GM23338 (cell line): Measurements from ENCODE around the gene SH3D19. TPM values are rescaled to one million over a fixed set of nuclear protein-coding genes. Genes with fewer than 3 reads are reported as not detected.

ENCODE experiments used
- ATAC-seq: fragments of 200-7000 bp; cut with Tn5 transposase; 3 replicates; pipeline ENCODE4 v1.9.1; 2020
- DNase-seq: peaks from one replicate; pipeline ENCODE4 v3.0.0-alpha.2; 2015; ENCODE audit warnings: low spot score
- H2AFZ ChIP-seq: fragments of 200-600 bp; sonication (generic); 2 replicates; pipeline ENCODE4 v1.8.0; 2016; ENCODE audit warnings: antibody characterized with exemption, mild to moderate bottlenecking, moderate library complexity
- H3F3A ChIP-seq: fragments of 200-600 bp; sonication (generic); replicated peaks from 2 replicates; pipeline ENCODE4 v1.8.0; 2017; ENCODE audit warnings: antibody characterized with exemption, mixed run types, low read depth
- H3K27ac ChIP-seq: fragments of 200-600 bp; sonication (generic); 2 replicates; pipeline ENCODE4 v1.6.1; 2016; ENCODE audit warnings: low read depth
- H3K27me3 ChIP-seq: fragments of 200-600 bp; sonication (generic); 2 replicates; pipeline ENCODE4 v1.8.0; 2016; ENCODE audit warnings: mild to moderate bottlenecking, mixed run types, moderate library complexity; ENCODE audit not compliant: insufficient read depth
- H3K36me3 ChIP-seq: fragments of 200-600 bp; sonication (generic); 2 replicates; pipeline ENCODE4 v1.8.0; 2016; ENCODE audit warnings: mild to moderate bottlenecking; ENCODE audit not compliant: insufficient read depth
- H3K4me1 ChIP-seq: fragments of 200-600 bp; sonication (generic); 2 replicates; pipeline ENCODE4 v1.8.0; 2016; ENCODE audit warnings: mild to moderate bottlenecking, moderate library complexity; ENCODE audit not compliant: insufficient read depth
- H3K4me2 ChIP-seq: fragments of 200-600 bp; sonication (generic); 2 replicates; pipeline ENCODE4 v1.7.1; 2017; ENCODE audit warnings: mixed run types
- H3K4me3 ChIP-seq: fragments of 200-600 bp; sonication (generic); 2 replicates; pipeline ENCODE4 v1.6.1; 2016; ENCODE audit warnings: mixed run types
- H3K79me2 ChIP-seq: fragments of 200-600 bp; sonication (generic); replicated peaks from 2 replicates; pipeline ENCODE4 v1.8.0; 2017; ENCODE audit warnings: mild to moderate bottlenecking; ENCODE audit not compliant: insufficient read depth
- H3K9me2 ChIP-seq: fragments of 200-600 bp; sonication (generic); 2 replicates; pipeline ENCODE4 v1.8.0; 2017; ENCODE audit not compliant: insufficient read depth
- H4K20me1 ChIP-seq: fragments of 200-600 bp; sonication (generic); replicated peaks from 2 replicates; pipeline ENCODE4 v1.8.0; 2017; ENCODE audit warnings: mild to moderate bottlenecking; ENCODE audit not compliant: insufficient read depth
- H3K27ac Mint-ChIP-seq: 2 replicates; pipeline ENCODE4 v1.8.0; 2020; ENCODE audit warnings: inconsistent platforms, mild to moderate bottlenecking, moderate library complexity, mixed read lengths
- H3K27me3 Mint-ChIP-seq: 3 replicates; pipeline ENCODE4 v1.8.0; 2022; ENCODE audit warnings: low read depth, mild to moderate bottlenecking, moderate library complexity, mixed read lengths, inconsistent platforms; ENCODE audit not compliant: insufficient read depth, poor library complexity
- H3K36me3 Mint-ChIP-seq: 3 replicates; pipeline ENCODE4 v1.8.0; 2021; ENCODE audit warnings: low read depth, mild to moderate bottlenecking, inconsistent platforms, moderate library complexity, mixed read lengths
- H3K4me1 Mint-ChIP-seq: 3 replicates; pipeline ENCODE4 v1.8.0; 2020; ENCODE audit warnings: mild to moderate bottlenecking, inconsistent platforms, mixed read lengths
- H3K4me3 Mint-ChIP-seq: 3 replicates; pipeline ENCODE4 v1.8.0; 2021; ENCODE audit warnings: moderate library complexity, mild to moderate bottlenecking, inconsistent platforms, mixed read lengths
- H3K9me3 Mint-ChIP-seq: 3 replicates; pipeline ENCODE4 v1.8.0; 2020; ENCODE audit warnings: moderate library complexity, mild to moderate bottlenecking, inconsistent platforms, mixed read lengths
- CREB1 ChIP-seq: fragments of 250-450 bp; sonication (Bioruptor Pico); IDR thresholded peaks from 2 replicates; pipeline ENCODE4 v1.5.0; 2020; ENCODE audit warnings: low read depth, mild to moderate bottlenecking, moderate library complexity
- CTCF ChIP-seq, 2 experiments: fragments of 200-600 bp in 1 of 2; sonication (generic) in 1 of 2; conservative IDR thresholded peaks; 2 replicates each; pipeline versions ENCODE4 v1.5.1 to v1.6.1; 2016 to 2017; ENCODE audit warnings: antibody characterized with exemption in 2 of 2, low read depth in 2 of 2, mild to moderate bottlenecking in 2 of 2, moderate library complexity in 1 of 2
- EZH2 ChIP-seq: fragments of 200-600 bp; sonication (generic); IDR thresholded peaks from one replicate; pipeline ENCODE4 v1.8.0; 2017; ENCODE audit warnings: antibody characterized with exemption, mild to moderate bottlenecking, low read depth; ENCODE audit not compliant: unreplicated experiment
- EZH2phosphoT487 ChIP-seq: fragments of 200-600 bp; sonication (generic); IDR thresholded peaks from one replicate; pipeline ENCODE4 v1.8.1; 2018; ENCODE audit warnings: antibody characterized with exemption; ENCODE audit not compliant: unreplicated experiment
- JUNB ChIP-seq: IDR thresholded peaks from one replicate; pipeline ENCODE4 v1.6.1; 2016; ENCODE audit warnings: antibody characterized with exemption; ENCODE audit not compliant: unreplicated experiment
- NANOG ChIP-seq: IDR thresholded peaks from 2 replicates; pipeline ENCODE4 v1.6.1; 2016; ENCODE audit warnings: antibody characterized with exemption, borderline replicate concordance
- POLR2AphosphoS5 ChIP-seq: IDR thresholded peaks from 2 replicates; pipeline ENCODE4 v1.6.1; 2016; ENCODE audit warnings: antibody characterized with exemption, low read depth
- STAT1 ChIP-seq: IDR thresholded peaks from one replicate; pipeline ENCODE4 v1.6.1; 2016; ENCODE audit warnings: antibody characterized with exemption; ENCODE audit not compliant: unreplicated experiment
- ZNF114 ChIP-seq: fragments of 250-450 bp; sonication (Bioruptor Pico); IDR thresholded peaks from 2 replicates; pipeline ENCODE4 v1.5.0; 2020; ENCODE audit warnings: mild to moderate bottlenecking, moderate library complexity
- ZNF331 ChIP-seq: fragments of 250-450 bp; sonication (Bioruptor Pico); IDR thresholded peaks from 2 replicates; pipeline ENCODE4 v1.5.0; 2020; ENCODE audit warnings: low read depth, mild to moderate bottlenecking, moderate library complexity
- ZNF462 ChIP-seq: fragments of 250-450 bp; sonication (Bioruptor Pico); IDR thresholded peaks from 2 replicates; pipeline ENCODE4 v1.5.0; 2020; ENCODE audit warnings: mild to moderate bottlenecking, moderate library complexity
- polyA plus RNA-seq: library from polyadenylated mRNA; unstranded; fragments of >200 nt; fragmentation: Nextera tagmentation; extraction: Ambion mirVana; gene quantifications from 2 replicates; pipeline ENCODE4 v1.2.1, GENCODE V29; 2016
- total RNA-seq: library from RNA; depleted of rRNA; stranded (reverse); fragments of >200 nt; shearing (Covaris generic); gene quantifications from 2 replicates; pipeline ENCODE4 v1.2.3, GENCODE V29; 2014
- TF ChIP-seq, protein P1 (sequence below): IDR thresholded peaks from 2 replicates; pipeline ENCODE4 v1.6.1; 2016; ENCODE audit warnings: antibody characterized with exemption
- TF ChIP-seq, protein P2 (sequence below): IDR thresholded peaks from one replicate; pipeline ENCODE4 v1.6.1; 2018; ENCODE audit warnings: antibody characterized with exemption; ENCODE audit not compliant: unreplicated experiment

SH3D19 gene
- total and polyA plus RNA-seq, 2 experiments from 2014 or later, result 25.3 to 57.4 TPM

DNA sequence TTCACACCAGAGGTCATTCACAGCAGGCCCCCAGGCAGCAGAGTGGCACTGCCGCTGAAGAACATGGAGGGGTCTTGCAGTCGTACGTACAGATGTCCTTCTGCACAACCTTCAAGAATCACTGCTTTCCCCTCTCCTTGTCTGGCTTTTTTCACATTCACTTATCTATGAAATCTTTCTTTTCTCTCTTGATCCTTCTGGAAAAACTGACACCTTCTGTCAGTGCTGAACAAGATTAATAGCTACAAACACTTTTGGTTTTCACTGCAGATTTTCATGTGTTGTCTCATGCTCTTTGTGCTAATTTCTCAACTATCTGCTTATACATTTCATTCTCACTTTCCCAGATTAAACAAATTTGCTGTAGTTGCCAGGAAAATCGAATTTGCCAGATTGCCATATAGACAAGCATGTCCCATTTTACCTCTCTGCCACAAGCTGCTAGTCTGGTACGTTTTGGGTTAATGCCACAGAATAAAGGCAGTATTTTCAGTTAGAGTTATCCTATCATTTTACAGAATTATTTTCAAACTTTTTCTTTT is 142.9 kb downstream of the SH3D19 start:
- no peaks in the 10 kb centered on the region for H3K9me3 Mint-ChIP-seq
- H3K4me2 ChIP-seq, result no peak overlapping the region
- no peaks in the 10 kb centered on the region for H3K4me1 ChIP-seq
- H3K36me3 Mint-ChIP-seq, result no peaks in the 10 kb centered on the region
- no peaks in the 10 kb centered on the region for H3F3A ChIP-seq
- TF ChIP-seq EZH2 (no peak), POLR2AphosphoS5 (no peak), ZNF462 (CRISPR knock-in tag) (no peak), STAT1 (no peak), ZNF114 (CRISPR knock-in tag) (no peak), CREB1 (CRISPR knock-in tag) (no peak), NANOG (no peak), JUNB (no peak), ZNF331 (CRISPR knock-in tag) (no peak), CTCF (conservative IDR thresholded peaks at IDR 0.05; ENCODE audit: low read depth in 2 of 2) (no peak), EZH2phosphoT487 (no peak)
- TF ChIP-seq, protein P1, sequence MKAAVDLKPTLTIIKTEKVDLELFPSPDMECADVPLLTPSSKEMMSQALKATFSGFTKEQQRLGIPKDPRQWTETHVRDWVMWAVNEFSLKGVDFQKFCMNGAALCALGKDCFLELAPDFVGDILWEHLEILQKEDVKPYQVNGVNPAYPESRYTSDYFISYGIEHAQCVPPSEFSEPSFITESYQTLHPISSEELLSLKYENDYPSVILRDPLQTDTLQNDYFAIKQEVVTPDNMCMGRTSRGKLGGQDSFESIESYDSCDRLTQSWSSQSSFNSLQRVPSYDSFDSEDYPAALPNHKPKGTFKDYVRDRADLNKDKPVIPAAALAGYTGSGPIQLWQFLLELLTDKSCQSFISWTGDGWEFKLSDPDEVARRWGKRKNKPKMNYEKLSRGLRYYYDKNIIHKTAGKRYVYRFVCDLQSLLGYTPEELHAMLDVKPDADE, result no peak
- TF ChIP-seq, protein P2, sequence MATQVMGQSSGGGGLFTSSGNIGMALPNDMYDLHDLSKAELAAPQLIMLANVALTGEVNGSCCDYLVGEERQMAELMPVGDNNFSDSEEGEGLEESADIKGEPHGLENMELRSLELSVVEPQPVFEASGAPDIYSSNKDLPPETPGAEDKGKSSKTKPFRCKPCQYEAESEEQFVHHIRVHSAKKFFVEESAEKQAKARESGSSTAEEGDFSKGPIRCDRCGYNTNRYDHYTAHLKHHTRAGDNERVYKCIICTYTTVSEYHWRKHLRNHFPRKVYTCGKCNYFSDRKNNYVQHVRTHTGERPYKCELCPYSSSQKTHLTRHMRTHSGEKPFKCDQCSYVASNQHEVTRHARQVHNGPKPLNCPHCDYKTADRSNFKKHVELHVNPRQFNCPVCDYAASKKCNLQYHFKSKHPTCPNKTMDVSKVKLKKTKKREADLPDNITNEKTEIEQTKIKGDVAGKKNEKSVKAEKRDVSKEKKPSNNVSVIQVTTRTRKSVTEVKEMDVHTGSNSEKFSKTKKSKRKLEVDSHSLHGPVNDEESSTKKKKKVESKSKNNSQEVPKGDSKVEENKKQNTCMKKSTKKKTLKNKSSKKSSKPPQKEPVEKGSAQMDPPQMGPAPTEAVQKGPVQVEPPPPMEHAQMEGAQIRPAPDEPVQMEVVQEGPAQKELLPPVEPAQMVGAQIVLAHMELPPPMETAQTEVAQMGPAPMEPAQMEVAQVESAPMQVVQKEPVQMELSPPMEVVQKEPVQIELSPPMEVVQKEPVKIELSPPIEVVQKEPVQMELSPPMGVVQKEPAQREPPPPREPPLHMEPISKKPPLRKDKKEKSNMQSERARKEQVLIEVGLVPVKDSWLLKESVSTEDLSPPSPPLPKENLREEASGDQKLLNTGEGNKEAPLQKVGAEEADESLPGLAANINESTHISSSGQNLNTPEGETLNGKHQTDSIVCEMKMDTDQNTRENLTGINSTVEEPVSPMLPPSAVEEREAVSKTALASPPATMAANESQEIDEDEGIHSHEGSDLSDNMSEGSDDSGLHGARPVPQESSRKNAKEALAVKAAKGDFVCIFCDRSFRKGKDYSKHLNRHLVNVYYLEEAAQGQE, result no peak
- H3K79me2 ChIP-seq, result 0 out of 2 replicates have a peak, but pooled peaks cover 6% of the 10 kb centered on the region
- no peak overlapping the region for H3K4me3 Mint-ChIP-seq
- no peaks in the 10 kb centered on the region for H3K36me3 ChIP-seq
- DNase-seq, result no peak
- no peaks in the 10 kb centered on the region for H3K9me2 ChIP-seq
- no peaks in the 10 kb centered on the region for H4K20me1 ChIP-seq
- H3K4me3 ChIP-seq, result no peak overlapping the region
- H3K27me3 ChIP-seq, result no peaks in the 10 kb centered on the region
- ATAC-seq, result no peak
- no peak overlapping the region for H3K27ac Mint-ChIP-seq
- H3K27me3 Mint-ChIP-seq, result peaks cover 4% of the 10 kb centered on the region
- no peak overlapping the region for H2AFZ ChIP-seq
- H3K27ac ChIP-seq, result peak overlapping the region; percentile 47; the same call in 1 of the 2 replicates
- H3K4me1 Mint-ChIP-seq, result peaks cover 19% of the 10 kb centered on the region; the same call in 2 of the 3 replicates
